ENCODE data around the gene G2E3.

GRCh38 chr14:30596935-30597334 lies 38.0 kb downstream of the G2E3 start:
- TF ChIP-seq, protein P1, sequence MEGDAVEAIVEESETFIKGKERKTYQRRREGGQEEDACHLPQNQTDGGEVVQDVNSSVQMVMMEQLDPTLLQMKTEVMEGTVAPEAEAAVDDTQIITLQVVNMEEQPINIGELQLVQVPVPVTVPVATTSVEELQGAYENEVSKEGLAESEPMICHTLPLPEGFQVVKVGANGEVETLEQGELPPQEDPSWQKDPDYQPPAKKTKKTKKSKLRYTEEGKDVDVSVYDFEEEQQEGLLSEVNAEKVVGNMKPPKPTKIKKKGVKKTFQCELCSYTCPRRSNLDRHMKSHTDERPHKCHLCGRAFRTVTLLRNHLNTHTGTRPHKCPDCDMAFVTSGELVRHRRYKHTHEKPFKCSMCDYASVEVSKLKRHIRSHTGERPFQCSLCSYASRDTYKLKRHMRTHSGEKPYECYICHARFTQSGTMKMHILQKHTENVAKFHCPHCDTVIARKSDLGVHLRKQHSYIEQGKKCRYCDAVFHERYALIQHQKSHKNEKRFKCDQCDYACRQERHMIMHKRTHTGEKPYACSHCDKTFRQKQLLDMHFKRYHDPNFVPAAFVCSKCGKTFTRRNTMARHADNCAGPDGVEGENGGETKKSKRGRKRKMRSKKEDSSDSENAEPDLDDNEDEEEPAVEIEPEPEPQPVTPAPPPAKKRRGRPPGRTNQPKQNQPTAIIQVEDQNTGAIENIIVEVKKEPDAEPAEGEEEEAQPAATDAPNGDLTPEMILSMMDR (IDR thresholded peaks at IDR 0.05): no peak
- no peak for TF ChIP-seq ZFX (IDR thresholded peaks at IDR 0.05; ENCODE audit: borderline replicate concordance)

All from 22Rv1 (cell line).